ENCODE results near the gene SLC2A11.
"Not testable (repeated sequence)": the region's sequence is repeated elsewhere in the genome, so short reads cannot be mapped to it uniquely, and the experiment has no call there.

Gene SLC2A11

DNA sequence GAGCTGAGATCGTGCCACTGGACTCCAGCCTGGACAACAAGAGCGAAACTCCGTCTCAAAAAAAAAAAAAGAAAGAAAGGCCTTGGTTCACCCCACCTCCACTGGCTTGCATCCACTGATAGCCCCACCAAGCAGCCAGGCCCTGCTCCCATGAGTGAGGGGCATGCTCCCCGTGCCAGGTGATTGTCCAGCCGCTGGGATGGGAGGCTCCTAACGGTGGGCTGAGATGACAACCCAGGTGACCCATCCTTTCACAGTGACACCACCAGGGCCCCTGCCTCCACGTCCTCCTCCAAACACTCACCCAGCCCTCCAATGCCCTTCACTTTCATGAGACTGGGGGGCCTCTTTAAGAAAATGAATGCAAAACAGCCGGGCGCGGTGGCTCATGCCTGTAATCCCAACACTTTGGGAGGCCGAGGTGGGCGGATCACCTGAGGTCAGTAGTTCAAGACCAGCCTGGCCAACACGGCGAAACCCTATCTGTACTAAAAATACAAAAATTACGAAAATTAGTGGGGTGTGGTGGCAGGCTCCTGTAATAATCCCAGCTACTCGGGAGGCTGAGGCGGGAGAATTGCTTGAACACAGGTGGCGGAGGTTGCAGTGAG is 10.3 kb upstream of the SLC2A11 start:
- no peak for DNase-seq

DNA sequence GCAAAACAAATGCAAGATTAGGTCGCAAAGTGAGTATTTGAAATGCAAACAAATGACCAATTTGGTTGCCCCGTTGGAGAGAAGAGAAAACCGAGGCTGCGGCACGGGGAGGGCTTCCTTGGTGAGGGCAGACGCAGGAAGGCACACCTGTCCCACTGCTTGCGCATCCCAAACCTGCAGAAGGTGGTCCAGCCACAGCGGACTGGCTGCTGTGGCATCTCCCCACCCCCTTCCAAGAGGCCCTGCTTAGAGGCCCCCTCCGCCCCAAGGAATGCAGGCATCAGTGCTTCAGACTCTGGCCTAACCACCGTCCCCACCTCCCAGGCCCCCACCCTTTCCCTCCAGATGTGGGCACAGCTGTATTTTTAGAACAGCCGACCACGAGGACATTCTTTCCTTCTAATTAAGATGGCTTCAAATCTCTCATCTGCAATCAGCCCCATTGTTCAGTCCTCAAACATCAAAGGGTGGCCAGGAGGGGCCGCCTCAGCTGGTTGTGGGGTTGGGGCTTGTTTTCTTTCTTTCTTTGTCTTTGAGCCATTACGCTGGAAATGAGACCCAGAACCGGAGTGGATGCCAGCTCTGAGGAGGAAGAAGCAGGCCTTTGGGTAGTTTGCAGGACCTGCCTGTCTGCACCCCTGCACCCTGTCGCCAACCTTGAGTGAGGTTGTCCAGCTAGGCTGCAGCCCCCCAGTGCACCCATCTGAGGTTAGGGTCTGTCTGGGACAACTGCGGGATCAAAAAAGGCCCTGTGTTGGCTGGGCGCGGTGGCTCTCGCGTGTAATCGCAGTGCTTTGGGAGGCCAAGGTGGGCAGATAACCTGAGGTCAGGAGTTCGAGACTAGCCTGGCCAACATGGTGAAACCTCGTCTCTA is 9.4 kb upstream of the SLC2A11 start:
- DNase-seq: no peak

DNA sequence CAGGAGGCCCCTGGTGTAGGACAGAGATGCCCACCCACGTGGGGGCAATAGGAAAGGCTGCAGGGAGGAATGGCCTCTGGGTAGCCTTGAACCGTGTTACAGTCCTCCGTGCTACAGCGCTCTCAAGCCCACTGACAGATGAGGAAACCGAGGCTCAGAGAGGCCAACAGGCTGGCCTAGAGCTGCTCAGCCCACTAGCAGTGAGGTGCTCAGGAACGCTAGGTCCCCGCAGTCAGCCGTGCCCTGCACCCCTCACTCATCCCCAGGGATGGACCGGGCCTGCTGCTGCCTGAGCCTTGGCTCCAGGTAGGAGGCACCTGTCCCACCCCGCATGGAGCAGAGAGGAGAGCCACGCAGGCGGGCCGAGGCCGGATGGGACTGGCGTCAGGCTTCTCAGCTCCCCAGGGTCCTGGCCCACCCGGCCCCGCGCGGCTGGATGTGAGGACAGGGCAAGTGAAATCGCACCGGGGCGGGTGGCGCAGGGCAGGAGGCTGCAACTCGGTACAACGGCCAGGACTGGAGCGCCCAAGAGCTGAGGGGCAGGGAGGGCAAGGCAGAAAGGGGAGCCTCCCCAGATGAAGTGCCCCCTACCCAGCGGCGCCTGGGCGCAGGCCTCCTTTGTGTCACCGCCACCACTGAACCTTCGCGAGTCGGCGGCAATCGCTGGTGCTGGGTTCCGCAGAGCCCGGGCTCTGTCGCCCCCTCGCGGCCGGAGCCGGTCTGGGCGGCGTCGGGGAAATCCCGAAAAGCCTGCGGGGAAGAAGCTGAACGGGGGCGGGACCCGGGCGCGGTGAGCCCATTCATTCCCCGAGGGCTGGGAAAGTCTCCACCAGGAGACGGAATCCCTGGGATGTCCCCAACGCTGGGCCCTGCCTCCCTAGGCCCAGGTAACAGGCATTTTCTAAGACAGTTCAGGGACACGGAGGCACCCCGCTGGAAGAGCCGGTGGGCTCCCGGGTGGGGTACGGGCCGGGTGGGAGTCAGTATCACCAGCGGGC is 8.4 kb upstream of the SLC2A11 start:
- DNase-seq: peak; percentile 75

DNA sequence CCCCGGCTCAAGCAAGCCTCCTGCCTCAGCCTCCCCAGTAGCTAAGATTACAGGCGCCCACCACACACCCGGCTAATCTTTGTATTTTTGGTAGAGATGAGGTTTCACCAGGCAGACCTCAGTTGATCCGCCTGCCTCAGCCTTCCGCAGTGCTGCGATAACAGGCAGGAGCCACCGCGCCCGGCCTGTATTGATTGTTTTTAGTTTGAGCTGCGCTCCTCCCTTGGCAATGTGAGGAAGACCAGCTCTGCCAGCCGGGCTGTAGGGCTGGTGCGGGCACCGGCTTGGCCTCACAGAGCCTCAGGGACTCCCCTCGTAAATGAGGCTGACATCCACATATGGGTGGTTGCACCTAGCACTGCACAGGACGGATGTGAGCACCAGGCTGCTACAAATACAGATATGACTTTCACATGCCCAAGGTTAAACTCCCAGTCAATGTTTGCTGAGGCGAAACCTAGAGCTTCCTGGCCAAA is 7.5 kb upstream of the SLC2A11 start:
- no peak for DNase-seq

DNA sequence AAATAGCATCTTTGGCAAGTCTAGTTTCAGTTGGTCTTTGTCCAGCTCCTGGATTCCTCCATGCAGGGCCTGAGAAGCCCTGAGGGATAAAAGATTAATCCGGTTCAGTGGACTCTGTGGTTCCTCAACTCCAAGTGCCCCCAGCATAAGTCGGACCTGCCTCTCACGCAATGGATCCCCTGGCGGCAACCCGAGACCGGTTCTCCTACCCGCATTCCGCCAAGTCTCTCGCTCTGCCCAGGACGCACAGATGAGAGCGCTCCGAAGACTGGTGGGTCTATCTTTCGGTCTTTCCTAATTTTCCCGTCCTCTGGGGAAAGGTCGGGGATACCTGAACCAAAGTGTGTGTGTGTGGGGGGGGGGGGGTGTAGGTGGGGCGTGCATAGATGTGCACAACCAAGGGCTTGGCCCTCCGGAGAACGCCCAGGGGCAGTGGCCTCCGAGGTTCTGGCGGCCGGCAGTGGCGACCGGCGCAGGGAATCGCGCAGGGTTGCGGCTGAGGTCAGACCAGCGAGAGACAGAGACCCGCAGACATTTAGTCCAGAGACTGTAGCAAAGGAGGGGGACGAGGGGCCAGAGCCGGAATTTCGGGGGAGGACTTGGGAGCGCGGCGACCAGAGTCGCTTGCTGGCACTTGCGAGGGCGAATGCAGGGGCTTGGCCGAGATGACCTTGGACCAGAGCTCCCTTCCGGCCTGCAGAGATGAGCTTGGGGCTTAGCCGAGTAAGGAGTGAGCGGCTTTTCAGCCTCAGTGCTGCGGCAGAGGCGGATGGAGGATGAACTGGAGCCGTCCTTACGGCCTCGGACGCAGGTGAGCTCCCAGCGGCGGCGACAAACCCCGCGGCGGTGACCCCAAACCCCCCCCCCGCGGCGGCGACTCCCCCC is 712 bp upstream of the SLC2A11 start:
- peak; percentile 4 for DNase-seq

DNA sequence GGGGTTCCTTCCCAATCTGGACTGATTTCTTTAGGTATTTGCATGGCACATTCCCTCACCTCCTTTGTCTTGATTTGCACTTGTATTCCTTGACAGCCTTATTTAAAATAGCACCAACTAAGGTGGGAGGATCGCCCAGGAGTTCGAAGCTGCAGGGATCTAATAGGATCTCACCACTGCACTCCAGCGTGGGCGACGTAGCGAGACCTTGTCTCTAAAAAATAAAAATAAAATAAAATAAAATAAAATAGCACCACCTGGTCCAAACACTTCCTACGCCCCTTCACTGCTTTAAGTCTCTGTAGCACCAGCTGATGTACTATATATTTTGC is 775 bp downstream of the SLC2A11 start:
- no peak for DNase-seq

DNA sequence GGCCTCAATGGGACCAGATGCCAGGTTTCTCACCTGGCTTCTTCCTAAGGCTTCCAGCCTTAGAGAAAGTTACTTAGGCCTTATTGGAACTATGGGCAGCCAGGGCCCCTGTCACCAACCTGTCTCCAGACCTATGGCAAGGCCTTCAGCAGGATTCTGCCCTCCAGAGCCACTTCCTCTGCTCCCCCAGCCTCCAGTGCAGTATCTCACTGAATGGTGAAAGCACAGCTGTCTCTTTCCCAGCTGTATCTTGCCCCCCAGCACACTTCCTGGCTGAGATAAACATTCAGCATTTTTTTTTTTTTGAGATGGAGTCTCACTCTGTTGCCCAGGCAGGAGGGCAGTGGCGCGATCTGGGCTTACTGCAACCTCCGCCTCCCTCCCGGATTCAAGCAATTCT is 1.5 kb downstream of the SLC2A11 start:
- DNase-seq: no peak

DNA sequence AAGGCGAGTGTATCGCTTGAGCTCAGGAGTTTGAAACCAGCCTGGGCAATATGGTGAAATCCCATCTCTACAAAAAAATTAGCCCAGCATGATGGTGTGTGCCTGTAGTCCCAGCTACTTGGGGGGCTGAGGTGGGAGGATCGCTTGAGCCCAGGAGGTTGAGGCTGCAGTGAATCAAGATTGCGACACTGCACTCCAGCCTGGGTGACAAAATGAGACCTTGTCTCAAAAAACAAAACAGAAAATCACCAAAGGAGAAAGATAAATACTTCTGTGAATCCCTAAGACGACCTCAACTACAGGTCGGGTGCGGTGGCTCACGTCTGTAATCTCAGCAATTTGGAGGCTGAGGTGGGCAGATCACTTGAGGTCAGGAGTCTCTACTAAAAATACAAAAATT is 2.5 kb downstream of the SLC2A11 start:
- DNase-seq: not testable (repeated sequence)

DNA sequence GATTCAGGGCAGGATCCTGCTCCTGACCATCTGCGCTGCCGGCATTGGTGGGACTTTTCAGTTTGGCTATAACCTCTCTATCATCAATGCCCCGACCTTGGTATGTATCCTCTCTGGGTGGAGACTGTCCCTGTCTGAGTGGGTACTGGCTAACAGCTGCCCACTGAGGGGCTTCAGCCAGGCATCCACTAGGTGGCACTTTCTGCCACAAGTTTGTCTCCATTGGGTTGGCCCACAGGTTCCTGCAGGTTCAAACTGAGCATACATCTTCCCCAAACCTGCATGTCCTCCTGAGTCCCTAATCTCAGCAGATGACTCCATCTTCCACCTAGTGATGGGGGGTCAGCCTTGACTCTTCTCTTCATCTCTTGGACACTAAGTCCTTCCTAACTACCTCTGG is 4.4 kb downstream of the SLC2A11 start:
- peak; percentile 8 for DNase-seq

DNA sequence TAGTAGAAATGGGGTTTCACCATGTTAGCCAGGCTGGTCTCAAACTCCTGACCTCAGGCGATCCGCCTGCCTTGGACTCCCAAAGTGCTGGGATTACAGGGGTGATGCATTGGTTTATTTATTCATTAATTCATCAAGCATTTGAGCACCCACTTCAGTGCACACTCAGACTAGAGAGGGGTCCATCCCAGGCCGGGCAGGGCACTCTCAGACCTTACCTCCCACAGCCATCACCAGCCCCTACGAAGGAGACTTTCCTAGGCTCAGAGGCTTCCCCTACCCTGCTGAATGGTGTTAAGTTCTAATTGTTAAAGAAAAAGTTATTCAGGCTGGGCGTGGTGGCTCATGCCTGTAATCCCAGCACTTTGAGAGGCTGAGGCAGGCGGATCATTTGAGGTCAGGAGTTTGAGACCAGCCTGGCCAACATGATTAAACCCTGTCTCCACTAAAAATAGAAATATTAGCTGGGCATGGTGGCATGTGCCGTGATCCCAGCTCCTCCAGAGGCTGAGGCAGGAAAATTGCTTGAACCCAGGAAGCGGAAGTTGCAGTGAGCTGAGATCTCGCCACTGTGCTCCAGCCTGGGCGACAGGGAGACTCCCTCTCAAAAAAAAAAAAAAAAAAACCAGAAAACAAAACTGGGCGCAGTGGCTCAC is 7.0 kb downstream of the SLC2A11 start:
- DNase-seq: not testable (repeated sequence)

DNA sequence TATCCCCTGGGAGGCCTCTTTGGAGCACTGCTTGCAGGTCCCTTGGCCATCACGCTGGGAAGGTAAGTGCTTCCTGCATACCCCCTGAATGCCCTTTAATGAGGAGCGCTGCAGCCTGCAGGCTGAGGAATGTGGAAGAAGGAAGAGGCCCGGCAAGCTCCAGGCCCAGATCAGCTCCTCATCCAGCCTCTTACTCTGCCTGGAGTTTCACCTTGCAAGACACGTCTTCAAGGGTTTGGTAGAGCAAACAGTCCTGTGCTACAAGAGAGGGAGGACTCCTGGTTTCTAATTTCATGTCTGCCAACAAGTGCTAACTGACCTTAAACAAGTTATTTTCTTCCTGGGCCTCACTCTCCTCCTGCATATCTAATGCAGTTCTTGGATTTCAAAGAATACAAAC is 10.9 kb downstream of the SLC2A11 start:
- DNase-seq: no peak

DNA sequence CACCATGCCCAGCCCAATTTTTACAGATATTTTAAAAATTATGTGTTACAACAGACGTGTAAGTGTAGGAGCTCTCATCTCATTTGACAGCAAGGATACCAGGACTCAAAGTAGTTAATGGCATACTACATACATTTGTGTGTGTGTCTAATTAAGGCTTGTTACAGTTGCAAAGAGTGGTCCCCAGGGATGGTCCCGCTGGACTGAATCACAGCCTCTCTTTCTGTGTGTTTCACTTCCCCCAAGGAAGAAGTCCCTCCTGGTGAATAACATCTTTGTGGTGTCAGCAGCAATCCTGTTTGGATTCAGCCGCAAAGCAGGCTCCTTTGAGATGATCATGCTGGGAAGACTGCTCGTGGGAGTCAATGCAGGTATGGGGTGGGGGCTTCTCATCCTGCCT is 17.2 kb downstream of the SLC2A11 start:
- no peak for DNase-seq

DNA sequence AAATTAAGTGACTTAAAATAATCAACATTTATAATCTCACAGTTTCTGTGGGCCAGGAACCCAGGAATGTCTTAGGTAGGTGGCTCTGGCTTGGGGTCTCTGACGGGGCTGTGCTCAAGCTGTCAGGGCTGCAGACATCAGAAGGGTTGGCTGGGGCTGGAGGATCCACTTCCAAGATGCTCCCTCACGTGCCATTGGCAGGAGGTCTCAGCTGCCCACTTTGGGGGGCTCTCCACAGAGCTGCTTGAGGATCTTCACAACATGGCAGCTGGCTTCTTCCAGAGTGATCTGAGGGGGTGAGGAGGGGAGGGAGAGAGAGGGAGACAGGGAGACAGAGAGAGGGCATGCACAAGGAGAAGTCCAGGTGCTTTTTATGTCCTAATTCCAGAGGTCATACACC is 18.1 kb downstream of the SLC2A11 start:
- DNase-seq: no peak

DNA sequence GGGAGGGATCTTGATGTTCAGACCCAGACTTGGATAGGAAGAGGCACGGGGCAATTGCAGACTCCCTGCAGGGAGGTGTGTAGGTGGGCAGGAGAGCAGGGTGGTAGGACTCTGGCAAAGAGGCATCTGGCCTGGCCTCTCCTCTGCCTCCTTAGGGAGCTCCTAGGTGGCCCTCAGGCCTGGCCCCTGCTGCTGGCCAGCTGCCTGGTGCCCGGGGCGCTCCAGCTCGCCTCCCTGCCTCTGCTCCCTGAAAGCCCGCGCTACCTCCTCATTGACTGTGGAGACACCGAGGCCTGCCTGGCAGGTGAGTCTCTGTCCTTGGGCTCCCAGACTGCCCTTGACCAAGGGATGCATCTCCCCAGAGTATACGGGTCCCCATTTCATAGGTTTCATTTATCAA is 19.9 kb downstream of the SLC2A11 start:
- no peak for DNase-seq

DNA sequence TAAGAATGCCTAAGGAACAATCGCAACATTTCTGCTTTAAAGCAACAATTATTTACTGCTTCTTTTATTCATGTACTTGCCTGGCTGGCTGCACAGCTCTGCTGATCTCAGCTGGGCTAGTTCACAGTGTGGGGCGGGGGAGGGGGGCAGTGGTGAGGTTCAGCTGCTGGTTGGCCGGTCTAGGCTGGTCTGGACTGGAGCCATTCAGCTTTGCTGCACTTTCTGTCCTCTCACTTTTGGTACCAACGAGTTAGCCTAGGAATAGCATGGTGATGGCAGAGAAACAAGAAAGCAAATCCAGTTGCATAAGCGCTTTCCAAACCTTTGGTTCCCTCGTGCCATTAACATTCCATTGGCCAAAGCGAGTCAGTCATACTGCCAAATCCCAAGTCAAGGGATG is 20.5 kb downstream of the SLC2A11 start:
- no peak for DNase-seq

DNA sequence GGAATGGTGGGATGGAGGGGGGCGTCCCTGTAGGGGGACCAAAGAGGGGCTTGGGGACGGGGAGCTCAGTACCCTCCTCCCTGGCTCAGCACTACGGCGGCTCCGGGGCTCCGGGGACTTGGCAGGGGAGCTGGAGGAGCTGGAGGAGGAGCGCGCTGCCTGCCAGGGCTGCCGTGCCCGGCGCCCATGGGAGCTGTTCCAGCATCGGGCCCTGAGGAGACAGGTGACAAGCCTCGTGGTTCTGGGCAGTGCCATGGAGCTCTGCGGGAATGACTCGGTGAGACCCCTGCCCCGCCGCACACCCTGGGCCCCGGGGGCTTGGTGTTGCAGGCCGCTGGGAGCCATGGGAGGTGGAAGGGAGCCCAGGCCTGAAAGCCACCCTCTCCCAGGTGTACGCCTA is 24.7 kb downstream of the SLC2A11 start:
- no peak for DNase-seq

DNA sequence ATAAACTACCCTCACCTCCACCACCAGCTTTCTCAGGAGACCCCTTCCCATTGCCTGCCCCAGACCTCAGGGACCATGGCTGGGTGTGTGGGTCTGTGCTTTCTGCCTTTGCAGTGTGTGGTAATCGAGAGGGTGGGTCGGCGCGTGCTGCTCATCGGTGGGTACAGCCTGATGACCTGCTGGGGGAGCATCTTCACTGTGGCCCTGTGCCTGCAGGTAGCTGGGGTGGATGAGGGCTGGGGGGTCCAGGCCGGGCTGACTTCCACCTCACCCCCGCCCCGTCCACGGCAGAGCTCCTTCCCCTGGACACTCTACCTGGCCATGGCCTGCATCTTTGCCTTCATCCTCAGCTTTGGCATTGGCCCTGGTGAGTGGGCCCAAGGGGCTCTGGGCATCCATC is 26.0 kb downstream of the SLC2A11 start:
- DNase-seq: no peak

DNA sequence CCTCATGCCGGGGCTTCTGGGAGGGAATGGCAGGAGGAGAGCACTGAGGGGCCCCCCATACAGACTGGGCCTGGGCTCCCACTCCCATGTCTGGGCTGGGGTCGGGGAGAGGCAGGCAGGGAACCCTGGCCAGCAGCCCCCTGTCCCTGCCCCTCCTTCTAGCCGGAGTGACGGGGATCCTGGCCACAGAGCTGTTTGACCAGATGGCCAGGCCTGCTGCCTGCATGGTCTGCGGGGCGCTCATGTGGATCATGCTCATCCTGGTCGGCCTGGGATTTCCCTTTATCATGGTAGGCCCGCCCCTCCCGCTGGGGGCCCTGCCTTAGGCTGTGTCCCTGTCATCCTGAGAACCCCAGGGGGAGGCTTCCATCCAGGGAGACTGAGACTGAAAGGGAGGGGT is 26.5 kb downstream of the SLC2A11 start:
- no peak for DNase-seq

DNA sequence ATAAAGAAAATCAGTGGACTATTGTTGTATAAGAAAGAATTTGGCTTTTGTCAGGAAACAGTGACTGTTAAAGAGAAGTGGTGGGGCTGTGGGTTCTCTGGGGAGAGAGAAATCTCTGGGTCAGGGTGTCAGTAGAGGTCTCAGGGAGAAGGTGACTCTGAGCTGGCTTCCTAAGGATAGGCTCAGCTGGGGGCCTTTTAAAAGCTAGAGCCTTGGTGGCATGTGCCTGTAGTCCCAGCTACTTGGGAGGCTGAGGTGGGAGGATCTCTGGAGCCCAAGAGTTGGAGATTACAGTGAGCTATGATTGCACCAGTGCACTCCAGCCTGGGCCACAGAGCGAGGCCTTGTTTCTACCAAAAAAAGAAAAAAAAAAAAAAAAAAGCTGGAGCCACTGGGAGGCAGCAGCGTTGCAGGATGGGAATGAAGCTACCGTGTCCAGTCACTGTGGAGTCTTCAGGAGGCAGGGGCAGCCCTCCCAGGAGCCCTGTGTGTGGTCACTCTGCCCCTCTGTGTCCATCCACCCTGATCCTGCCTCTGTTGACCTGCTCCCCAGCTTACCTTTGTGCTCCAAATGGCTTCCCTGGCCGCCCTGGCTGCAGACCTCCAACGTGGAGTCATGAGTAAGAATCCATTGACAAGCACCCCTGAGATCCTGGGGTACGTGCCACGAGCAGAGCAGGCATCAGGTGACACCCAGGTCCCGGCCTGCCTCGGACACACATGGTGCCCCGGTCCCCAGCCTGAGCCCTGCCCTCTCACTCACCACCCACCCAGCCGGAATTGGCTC is 31.1 kb downstream of the SLC2A11 start:
- DNase-seq: no peak

DNA sequence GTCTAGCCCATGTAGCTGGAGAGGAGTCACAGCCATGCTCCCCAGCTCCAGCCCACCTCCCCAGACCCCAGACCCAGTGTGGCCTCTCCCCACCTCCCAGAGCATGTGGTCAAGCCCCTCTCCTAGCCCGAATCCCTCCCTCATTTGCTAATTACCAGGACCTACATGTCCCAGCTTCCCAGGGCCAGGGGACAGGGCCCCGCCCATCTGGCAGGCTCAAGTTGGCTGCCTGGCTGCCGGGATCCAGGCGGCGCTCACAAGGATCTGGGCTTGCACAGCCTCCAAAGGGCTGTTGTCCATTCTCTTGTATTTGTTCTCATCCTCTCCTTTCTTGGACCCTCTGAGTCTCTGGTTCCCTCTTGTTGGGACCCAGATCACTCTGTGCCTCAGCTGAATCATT is 31.9 kb downstream of the SLC2A11 start:
- DNase-seq: no peak

DNA sequence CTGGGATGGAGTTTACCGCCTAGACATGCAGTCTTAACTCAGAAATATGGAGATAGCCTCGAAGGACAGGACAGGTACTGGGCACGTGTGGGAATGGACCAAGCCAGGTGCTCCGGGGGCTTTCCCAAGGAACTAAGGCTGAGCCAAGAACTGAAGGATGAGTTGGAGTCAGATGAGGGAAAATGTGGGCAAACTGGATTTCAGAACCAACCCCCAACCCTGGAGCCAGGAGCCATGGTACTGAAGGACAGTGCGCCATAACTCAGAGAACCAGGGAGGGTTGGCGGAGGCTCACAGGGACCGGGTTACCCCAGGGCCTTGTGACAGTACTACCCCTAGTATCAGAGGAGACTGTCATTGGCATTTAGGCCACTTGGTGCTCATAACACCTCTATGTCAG is 34.1 kb downstream of the SLC2A11 start:
- DNase-seq: no peak
